Lower lobe of right lung (tissue), 2 donors: ENCODE measurements around the gene DTD1. TPM values are rescaled to one million over a fixed set of nuclear protein-coding genes. Genes with fewer than 3 reads are reported as not detected.

Experiments
- ATAC-seq, 2 donors: fragments of 200-7000 bp; cut with Tn5 transposase; one replicate each; pipeline ENCODE4 v1.9.1; 2020 to 2022; ENCODE audit warnings: mild to moderate bottlenecking in 2 of 2, moderate library complexity in 2 of 2
- DNase-seq: peaks from one replicate; pipeline ENCODE4 v3.0.0-alpha.2; 2020
- H3K27ac ChIP-seq: fragments of 200-600 bp; one replicate; pipeline ENCODE4 v1.8.0; 2022
- H3K27me3 ChIP-seq: fragments of 200-600 bp; one replicate; pipeline ENCODE4 v1.8.0; 2022; ENCODE audit warnings: low read depth
- H3K36me3 ChIP-seq: fragments of 200-600 bp; one replicate; pipeline ENCODE4 v1.8.0; 2022; ENCODE audit warnings: mild to moderate bottlenecking
- H3K4me1 ChIP-seq: fragments of 200-600 bp; one replicate; pipeline ENCODE4 v1.8.0; 2022
- H3K4me3 ChIP-seq: fragments of 200-600 bp; one replicate; pipeline ENCODE4 v1.8.0; 2022; ENCODE audit warnings: mild to moderate bottlenecking
- H3K9me3 ChIP-seq: fragments of 200-600 bp; one replicate; pipeline ENCODE4 v1.8.0; 2022
- intact Hi-C: fragments of 100-400 bp; cut with DNase I; formaldehyde crosslinking; loops from one replicate; pipeline ENCODE4 v1.11.0; 2022
- total RNA-seq: library from RNA; stranded (reverse); fragmentation: NEBNext Ultra II Directional; extraction: Animal tissue kit (Norgen Biotek cat#: 25700); gene quantifications from one replicate; pipeline ENCODE4 v1.2.1, GENCODE V29; 2021
- TF ChIP-seq, protein P1 (sequence below): fragments of 200-600 bp; IDR thresholded peaks from one replicate; pipeline ENCODE4 v1.8.0; 2022; ENCODE audit warnings: antibody characterized with exemption, mild to moderate bottlenecking
- donor health status: DM: no; HTN: yes; CAD: no; lungs with severe emphysema.

DTD1 gene
- total RNA-seq, 1 donor from 2014 or later, result 15.7 TPM

- Histone ChIP-seq H3K4me3 (no peak overlapping the region), H3K4me1 (no peaks in the 10 kb centered on the region), H3K27ac (no peak overlapping the region), H3K36me3 (no peaks in the 10 kb centered on the region), H3K27me3 (no peaks in the 10 kb centered on the region), H3K9me3 (no peaks in the 10 kb centered on the region)
- TF ChIP-seq, protein P1, sequence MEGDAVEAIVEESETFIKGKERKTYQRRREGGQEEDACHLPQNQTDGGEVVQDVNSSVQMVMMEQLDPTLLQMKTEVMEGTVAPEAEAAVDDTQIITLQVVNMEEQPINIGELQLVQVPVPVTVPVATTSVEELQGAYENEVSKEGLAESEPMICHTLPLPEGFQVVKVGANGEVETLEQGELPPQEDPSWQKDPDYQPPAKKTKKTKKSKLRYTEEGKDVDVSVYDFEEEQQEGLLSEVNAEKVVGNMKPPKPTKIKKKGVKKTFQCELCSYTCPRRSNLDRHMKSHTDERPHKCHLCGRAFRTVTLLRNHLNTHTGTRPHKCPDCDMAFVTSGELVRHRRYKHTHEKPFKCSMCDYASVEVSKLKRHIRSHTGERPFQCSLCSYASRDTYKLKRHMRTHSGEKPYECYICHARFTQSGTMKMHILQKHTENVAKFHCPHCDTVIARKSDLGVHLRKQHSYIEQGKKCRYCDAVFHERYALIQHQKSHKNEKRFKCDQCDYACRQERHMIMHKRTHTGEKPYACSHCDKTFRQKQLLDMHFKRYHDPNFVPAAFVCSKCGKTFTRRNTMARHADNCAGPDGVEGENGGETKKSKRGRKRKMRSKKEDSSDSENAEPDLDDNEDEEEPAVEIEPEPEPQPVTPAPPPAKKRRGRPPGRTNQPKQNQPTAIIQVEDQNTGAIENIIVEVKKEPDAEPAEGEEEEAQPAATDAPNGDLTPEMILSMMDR, result no peak
- DNase-seq (no peak), ATAC-seq (peak in 1 of 2 donors; percentile 29)
- intact Hi-C loops, result no loop called here
Measured at GRCh38 chr20:18678549-18679419, 90.9 kb downstream of the DTD1 start.

GRCh38 chr20:18683839-18684238, 96.0 kb downstream of the DTD1 start:
- H3K27ac ChIP-seq, result no peak overlapping the region
- no peaks in the 10 kb centered on the region for H3K4me1 ChIP-seq
- no peaks in the 10 kb centered on the region for H3K9me3 ChIP-seq
- intact Hi-C loops, result no loop called here
- TF ChIP-seq, protein P1, result no peak
- no peak for ATAC-seq
- no peak overlapping the region for H3K4me3 ChIP-seq
- H3K36me3 ChIP-seq, result no peaks in the 10 kb centered on the region
- H3K27me3 ChIP-seq, result no peaks in the 10 kb centered on the region
- no peak for DNase-seq

- ATAC-seq, result no peak
- TF ChIP-seq, protein P1, result no peak
- intact Hi-C loops, result no loop called here
- Histone ChIP-seq H3K36me3 (no peaks in the 10 kb centered on the region), H3K4me1 (no peaks in the 10 kb centered on the region), H3K27ac (no peak overlapping the region), H3K9me3 (no peaks in the 10 kb centered on the region), H3K27me3 (no peaks in the 10 kb centered on the region), H3K4me3 (no peak overlapping the region)
- DNase-seq, result no peak
Measured at GRCh38 chr20:18684775-18685174, 96.9 kb downstream of the DTD1 start.

- no peaks in the 10 kb centered on the region for H3K9me3 ChIP-seq
- no peaks in the 10 kb centered on the region for H3K36me3 ChIP-seq
- no peaks in the 10 kb centered on the region for H3K4me1 ChIP-seq
- ATAC-seq (no peak), DNase-seq (no peak)
- intact Hi-C loops, result no loop called here
- no peak overlapping the region for H3K27ac ChIP-seq
- TF ChIP-seq, protein P1, result no peak
- no peak overlapping the region for H3K4me3 ChIP-seq
- H3K27me3 ChIP-seq, result no peaks in the 10 kb centered on the region
Measured at GRCh38 chr20:18685406-18685805, 97.6 kb downstream of the DTD1 start.

DNA sequence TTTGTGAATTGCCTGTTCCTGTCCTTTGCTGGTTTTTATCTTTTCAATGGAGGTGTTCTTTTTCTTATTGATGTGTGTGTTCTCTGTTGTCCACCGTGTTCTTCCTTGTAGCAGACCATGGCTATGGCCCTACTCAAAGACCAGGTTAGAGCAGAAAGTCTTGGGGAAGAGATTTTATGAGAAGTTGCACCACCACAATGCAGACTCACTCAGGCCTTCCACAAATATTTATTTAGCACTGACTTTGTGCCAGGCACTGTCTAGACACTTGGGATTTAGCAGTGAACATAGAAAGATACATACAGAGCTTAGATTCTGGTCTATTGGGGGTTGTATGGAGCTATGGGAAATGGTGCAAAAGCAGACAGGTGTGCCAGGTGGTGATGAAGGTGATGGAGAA, 98.8 kb downstream of the DTD1 start:
- TF ChIP-seq, protein P1, result no peak

More for the DNA sequence above, 98.8 kb downstream of the DTD1 start:
- no peaks in the 10 kb centered on the region for H3K27me3 ChIP-seq
- no peak for ATAC-seq
- intact Hi-C loops, result no loop called here
- no peak for DNase-seq
- H3K9me3 ChIP-seq, result no peaks in the 10 kb centered on the region
- H3K27ac ChIP-seq, result no peak overlapping the region
- H3K4me3 ChIP-seq, result no peak overlapping the region
- H3K36me3 ChIP-seq, result no peaks in the 10 kb centered on the region
- H3K4me1 ChIP-seq, result no peaks in the 10 kb centered on the region
